Measurements from ENCODE around the gene POMT2.

Gene POMT2

DNA sequence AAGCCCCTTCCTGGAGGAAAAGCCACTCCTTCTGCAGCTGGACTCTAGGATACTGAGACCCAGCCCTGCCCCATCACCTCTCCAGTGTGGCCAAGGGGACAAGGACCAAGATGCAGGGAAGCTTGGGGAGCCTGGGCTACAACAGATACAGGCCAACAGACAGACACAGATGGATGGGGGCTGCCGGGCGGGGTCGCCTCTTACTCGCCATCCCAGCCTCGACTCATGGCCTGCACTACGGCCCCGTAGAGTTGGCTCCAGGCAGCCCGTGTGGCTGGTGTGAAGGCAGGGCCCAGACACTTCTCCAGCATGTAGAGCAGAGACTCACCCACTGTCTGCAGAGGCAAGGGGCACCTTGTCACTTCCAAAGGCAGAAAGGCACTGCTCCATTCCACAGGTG is 54.3 kb downstream of the POMT2 start:
- no peak for DNase-seq (ENCODE audit: low read depth in 2 of 2)

DNA sequence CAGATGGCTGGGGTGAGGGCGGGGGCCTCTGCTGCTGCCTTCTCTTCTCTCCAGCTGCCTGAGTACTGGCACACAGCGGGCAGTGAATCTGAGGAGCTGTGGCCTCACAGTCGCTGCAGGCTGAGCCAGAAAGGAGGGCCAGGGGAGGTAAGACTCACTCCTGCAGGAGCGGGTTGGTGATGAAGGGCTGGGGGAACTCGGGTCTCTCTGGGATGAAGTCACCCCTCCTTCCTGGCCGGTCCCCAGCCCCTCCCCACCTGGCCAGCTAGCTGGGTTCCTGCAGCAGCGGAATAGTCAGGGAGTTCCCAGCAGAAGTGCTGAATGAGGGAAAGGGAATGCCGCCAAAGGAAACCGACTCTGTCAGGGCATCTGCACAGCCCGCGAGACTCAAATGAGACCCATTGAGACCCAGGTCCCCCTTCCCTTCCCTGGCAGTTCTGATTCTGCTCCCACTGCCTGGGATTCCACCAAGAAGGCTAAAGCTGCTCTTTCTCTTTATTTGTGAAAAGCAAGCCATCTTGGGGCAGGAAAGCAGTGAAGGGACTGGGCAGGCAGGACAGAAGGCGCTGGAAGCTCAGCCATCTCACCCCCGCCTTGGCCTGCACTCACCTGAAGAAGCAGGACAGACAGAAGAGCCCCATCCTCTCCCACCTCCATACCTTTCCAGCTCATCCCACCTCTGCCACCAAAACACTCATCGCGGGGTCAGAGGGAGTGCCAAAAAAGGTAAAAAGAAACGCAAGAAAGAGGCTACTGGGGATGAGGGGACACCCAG is 54.9 kb downstream of the POMT2 start:
- no peak for DNase-seq (ENCODE audit: low read depth in 2 of 2)

DNA sequence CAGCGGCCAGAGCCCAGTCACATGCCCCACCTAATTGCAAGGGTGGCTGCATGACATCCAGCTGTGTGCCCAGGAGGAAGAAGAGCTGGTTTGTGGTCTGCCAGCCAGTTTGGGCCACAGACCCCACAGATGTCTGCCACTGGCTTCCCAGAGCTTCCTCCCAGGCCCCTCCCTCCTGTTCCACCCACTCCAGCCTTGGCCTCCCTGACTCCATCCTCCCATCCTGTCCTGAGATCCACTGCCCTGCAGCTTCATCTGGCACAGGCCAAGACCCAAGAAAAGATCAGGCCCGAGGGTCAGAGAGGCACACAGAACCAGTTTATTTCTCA is 55.5 kb downstream of the POMT2 start:
- no peak for DNase-seq (ENCODE audit: low read depth in 2 of 2)

DNA sequence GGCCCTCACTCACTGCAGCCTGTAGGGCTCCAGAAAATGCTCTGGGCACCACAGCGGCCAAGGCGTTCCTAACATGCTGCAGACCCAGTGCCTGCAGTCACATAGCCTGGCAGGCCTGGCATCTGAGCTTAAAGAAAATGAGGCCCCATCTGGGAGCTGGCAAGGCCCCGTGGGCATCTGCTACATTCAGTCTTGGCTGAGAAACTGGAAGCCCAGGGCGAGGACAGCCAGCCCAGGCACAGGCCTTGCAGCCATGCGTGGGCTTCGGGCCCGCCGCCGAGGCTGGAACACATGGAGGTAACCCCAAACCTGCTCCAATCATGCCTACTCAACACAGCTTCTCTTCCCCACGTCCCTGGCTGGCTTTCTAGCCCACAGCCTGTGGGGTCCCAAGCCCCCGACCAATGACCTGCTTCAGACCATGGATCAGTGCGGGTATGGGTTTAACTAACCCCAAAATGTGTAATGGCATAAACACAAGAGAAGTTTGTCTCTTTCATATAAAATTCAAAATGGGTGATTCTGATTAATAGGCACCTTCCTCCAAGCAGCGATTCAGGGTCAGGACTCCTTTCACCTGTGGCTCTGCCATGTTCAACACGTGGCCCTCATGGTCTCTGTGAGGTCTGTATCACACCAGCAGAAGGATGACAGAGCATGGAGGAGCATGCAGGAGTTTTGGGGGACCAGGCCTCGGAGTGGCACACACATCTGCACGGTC is 56.1 kb downstream of the POMT2 start:
- no peak for DNase-seq (ENCODE audit: low read depth in 2 of 2)

DNA sequence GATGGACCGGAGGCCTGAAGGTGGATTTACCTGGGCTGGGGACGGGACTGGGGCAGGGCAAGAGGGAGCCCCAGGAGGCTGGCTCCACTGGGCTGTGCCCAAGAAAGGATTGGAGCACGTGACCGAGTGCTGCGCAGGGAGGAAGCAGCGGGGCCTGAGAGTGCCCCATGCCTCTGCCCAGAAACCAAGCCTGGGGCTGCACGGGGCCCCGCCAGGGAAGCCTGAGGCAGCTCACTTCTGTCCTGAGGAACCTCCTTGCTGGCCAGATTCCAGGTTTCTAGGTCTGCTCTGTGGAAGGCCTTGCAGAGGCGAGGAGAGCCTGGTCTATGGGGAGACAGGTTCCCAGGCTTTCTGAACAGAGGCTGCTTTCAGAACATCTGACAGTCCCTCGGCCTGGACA is 60.1 kb downstream of the POMT2 start:
- no peak for DNase-seq (ENCODE audit: low read depth in 2 of 2)

DNA sequence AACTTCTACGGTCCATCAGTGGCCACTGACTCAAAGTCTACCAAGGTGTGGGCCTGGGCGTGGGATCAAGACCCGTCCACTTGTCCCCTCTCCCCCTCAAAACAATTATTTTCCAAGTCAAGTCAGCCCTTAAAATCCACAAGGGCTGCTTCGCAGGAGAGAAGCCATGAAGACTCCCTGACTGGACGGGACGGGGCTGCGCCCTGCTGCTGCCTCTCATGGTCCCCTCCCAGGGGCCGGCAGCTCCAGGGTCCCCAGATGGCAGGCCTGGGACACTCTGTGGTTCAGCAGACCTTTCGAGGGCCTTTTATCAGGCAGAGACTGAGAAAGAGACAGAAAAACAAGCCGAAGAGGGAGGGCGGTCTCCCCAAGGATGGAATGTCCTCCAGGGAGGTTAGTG is 60.5 kb downstream of the POMT2 start:
- DNase-seq (ENCODE audit: low read depth in 2 of 2), result no peak

DNA sequence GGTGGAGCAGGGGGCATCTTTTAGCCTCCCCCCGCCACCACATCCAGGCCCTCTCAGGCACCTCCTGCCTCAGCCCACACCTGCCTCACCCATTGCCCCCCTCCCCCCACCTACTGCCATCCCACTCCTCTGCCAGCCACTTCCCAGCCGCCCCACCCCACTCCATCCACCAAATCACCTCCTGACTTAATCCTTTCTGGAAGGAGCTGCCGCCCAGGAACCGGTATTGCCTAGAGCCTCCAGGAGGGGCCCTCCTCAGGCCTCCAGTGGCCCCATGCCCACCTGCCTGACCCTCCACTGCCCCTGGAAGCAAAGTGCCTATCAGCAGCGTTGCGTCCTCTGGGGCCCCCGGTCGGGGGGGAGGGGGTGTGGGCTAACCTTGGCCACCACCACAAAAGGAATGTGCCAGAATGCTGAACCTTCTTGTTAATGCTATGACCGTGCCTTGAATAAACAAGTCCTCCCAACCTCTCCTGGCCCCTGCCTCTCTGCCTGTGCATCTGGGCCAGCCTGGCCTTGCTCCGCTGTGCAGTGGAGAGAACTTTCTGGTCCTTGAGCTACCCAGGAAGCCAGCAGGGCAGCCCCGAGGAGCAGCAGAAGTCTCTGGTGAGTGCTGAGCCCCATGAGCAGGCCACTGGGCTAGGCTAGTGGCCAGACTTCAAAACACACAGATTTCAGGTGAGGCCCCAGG is 61.5 kb downstream of the POMT2 start:
- DNase-seq (ENCODE audit: low read depth in 2 of 2), result no peak

DNA sequence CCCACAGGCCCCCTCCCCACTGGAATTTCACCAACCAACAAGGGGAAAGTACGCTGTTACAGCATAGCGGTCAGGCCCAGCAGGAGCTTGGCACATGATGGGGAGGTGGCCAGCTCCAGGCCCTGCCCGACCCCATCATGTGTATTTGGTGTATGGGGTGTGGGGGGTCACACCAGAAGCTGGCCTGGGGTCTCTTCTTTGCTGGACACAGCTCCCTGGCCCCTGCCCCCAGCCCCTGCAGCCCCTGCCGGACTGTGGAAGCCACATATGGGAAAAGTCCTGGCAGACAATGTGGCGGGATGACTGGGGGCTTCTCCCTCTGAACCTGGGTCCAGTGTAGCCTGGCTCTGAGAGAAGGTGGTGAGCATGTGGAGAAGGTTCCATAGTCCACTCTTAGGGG is 62.1 kb downstream of the POMT2 start:
- no peak for DNase-seq (ENCODE audit: low read depth in 2 of 2)

DNA sequence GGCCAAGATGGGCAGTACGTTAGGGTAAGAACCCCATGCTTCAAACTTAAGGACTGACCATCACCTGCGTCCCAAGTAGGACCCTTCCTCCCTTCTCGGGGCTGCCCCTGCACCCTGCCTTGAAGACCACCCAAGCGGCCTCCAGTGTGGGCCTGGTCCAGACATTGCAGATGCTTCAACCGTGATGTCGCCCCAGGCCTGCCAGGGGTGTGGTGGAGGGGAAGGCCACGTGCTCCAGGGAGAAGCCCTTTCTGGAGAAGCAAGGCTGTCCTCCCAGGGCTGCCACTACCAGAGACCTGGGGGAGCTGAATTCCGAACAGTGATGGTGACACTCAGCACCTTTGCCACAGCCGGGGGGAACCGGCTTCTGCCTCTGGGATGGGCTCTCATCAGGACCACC is 63.0 kb downstream of the POMT2 start:
- no peak for DNase-seq (ENCODE audit: low read depth in 2 of 2)

DNA sequence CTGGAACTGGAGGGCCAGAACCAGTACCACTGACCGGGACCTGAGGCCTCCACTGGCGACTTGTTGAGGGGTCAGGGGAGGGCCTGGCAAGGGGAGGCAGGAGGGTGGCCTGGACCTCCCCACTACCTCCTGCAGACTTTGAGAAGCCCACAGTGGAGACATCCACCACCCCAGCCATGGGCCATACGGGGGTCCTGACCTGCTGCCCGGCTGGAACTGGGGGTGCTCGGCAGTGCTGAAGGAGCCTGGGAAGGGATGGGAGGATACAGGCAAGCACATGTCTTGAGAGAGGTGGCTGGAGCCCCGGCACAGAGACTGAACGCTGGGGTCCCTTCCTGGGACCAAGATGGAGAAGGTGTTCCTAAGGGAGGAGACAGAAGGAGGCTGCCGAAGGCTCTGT is 64.0 kb downstream of the POMT2 start:
- DNase-seq (ENCODE audit: low read depth in 2 of 2), result no peak

DNA sequence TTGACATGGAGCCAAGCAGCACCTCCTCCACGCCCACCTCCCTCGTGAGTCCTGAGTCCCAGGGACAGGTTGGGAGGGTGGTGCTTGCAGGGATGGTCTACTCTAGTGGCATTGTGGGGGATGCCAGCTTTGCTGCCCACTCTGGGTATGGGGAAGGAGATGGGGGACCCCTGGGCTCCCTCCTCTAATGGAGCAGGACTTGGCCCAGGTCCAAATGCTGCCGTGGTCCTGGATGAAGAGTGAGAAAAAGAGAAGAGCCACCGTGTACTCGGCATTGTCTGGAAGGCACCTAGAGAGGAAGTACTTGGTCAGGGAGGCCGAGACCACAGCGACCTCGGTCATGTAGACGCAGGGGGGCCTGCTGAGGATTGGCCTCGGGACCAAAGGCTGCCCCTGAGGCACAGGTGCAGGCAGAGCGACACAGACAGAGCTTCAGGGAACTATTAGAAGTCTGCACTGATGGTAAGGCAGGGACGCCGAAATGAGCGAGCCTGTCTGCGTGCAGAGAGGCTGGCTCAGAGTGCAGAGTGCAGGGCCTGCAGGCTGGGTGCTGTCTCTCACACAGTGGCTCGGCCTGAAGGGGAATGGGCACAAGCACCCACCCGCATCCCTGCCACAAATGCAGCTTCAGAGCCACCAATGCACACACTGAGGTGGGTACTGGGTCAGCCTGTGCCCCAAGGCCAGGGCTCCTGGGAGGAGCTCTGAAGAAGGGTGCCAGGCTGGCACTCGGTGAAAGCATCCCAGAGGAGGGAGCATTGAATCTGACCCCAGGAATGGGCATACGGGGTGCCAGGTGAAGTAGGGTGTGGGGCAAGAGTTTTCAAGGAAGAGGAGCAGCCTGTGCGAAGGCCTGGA is 67.1 kb downstream of the POMT2 start:
- no peak for DNase-seq (ENCODE audit: low read depth in 2 of 2)

DNA sequence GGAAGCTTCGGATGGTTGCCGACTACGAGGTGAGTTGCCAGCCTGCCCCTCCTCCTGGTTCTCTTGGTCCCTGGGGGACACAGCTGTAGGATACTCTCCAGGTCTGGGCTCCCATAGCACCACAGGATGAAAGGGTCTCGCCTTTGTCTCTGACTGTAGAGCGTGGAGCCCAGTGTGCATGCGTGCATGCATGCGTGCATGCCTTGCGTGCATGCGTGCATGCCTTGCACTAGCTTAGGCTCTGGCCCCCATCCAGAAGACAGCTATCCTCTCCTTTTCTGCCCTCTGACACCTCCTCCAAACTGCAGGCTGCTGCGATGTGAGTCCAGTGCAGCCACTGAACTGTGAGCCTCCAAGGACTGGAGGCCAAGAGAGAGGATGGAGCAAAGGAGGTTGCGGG is 68.8 kb downstream of the POMT2 start:
- DNase-seq (ENCODE audit: low read depth in 2 of 2), result no peak

DNA sequence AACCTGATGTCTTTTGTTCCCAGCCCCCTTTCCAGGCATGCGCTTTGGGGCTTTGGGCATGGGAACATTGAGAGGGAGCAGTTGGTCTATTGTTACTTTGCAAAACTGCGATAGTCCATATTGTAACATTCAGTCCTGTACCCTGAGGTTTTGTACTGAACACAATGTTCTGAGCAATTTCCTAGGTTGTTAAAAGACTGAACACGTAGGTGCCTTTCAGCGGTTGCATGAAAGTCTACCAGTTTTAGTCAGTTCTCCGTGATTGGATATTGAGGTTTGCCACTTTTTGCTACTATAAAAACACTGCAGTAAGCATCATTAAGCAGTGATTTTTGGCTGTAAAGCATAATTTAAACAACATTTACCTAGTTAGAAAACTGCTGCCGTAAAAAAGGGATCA is 69.8 kb downstream of the POMT2 start:
- no peak for DNase-seq (ENCODE audit: low read depth in 2 of 2)

DNA sequence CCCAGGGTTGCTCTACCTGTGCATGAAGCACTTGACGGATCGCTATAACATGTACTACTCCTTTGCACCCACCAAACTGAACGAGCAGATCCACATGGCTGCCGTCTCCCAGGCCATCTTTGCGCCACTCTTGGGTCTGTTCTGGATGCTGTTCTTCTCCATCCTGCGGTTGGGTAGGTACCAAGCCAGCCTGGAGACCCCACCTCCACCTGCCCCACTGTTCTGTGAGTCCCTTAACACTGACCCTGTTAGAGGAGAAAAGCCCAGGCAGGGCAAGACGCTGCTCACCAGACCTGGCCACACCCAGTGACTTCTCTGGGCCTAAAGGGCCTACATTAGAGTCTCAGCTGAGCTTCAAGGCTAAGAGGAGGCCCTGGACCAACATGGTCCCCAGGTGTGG is 71.4 kb downstream of the POMT2 start:
- DNase-seq (ENCODE audit: low read depth in 2 of 2), result no peak

DNA sequence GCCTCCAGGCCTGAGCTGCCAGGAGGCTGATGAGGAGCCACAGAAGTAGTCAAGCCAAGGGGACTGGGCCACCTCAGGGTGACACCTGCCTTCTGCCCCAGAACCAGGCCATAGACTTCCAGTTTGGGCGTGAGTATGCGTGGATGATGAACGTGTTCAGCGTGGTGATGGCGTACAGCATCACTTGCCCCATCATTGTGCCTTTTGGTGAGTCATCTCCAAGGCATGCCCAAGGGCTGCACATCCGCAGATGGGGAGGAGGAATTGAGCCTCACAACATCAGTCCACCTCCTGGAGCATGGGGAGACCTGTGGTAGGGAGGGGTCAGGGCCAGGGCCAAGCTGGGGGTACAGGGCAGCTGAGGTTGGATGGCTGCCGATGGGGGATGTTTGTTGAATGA is 72.0 kb downstream of the POMT2 start:
- DNase-seq (ENCODE audit: low read depth in 2 of 2), result no peak

DNA sequence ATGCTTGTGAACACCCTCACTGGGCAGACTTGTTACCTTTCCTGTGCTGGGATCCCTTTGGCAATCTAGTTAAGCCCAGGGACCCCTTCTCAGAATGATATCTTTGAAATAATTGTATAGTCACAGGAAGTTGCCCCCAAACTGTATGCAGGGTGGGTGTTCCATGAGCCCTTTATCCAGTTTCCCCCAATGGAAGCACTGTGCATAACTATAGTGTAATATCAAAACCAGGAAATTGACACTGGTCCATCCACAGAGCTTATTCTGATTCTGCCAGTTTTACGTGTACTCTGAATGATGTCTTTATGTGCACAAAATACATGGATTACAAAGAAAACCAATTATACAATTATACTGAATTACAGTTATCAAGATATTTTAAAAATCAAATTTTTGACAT is 73.9 kb downstream of the POMT2 start:
- DNase-seq (ENCODE audit: low read depth in 2 of 2), result no peak

DNA sequence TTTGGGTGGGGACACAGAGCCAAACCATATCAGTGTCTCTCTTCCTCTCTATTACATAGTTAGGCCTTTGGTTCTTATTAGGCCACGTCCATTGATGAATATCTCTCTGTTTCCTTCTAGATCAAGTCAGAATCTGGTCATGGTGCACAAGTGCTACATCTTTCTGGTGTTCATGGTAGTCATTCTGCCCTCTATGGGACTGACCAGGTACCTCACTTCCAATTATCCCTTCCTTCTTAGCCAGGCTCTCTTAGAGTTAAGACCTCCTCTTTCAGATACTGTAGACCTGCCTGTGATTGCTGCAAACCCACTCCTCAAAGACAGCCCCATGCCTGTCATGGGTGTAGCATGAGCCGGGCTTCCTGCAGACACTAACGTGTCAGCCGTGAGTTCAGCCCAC is 74.9 kb downstream of the POMT2 start:
- DNase-seq (ENCODE audit: low read depth in 2 of 2), result no peak

DNA sequence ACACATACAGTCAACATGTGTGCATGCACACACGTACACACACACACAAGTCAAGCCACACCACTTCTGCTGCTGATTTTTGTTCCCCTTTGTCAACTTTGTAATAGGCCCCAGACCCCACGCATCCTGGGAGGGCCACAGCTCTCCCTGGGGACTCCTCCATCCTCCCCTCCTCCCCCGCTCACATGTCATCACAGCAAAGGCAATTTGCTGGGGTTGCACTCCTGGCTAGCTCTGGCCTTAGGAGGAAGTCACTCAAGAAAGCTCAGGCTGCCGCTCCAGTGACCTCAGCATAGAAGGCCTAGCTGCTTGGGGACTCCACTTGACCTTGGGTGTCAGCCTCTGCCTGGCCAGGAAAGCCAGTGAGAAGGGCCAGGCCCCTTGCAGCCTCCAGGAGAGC is 76.8 kb downstream of the POMT2 start:
- no peak for DNase-seq (ENCODE audit: low read depth in 2 of 2)

DNA sequence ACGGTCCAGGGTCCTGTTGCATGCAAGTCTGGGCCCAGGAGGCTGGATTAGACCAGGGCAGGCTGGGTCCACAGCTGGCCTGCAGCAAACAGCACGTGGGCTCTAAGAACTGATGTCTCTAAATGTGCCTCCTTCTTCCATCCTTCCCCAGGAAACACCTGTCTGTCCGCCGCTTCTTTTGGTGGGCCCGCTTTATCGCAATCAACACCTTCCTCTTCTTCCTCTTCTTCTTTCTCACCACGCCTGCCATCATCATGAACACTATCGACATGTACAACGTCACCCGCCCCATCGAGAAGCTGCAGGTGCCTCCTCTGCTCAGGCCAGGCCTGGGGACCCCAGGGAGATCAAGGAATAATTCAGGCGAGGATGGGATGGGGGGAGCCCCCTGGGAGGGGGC is 77.9 kb downstream of the POMT2 start:
- no peak for DNase-seq (ENCODE audit: low read depth in 2 of 2)

DNA sequence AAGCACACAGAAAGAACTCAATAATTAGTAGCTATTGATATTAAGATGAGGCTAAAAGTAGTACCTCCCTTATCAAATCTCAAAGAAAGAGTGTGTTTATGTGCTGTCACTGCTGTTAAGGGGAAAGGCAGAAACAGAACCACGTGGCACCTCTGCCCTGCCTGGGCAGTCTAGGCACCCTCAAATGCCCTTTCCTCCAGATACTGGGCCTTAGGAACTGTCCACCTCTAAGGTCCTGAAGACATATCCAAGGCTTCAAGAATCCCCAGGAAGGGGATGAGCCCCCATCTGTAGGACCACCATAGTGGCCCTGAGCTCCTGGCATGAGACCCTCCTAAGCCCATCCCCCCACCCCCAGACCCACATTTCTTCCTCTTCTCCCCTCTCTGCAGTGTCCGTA is 78.7 kb downstream of the POMT2 start:
- DNase-seq (ENCODE audit: low read depth in 2 of 2), result no peak

DNA sequence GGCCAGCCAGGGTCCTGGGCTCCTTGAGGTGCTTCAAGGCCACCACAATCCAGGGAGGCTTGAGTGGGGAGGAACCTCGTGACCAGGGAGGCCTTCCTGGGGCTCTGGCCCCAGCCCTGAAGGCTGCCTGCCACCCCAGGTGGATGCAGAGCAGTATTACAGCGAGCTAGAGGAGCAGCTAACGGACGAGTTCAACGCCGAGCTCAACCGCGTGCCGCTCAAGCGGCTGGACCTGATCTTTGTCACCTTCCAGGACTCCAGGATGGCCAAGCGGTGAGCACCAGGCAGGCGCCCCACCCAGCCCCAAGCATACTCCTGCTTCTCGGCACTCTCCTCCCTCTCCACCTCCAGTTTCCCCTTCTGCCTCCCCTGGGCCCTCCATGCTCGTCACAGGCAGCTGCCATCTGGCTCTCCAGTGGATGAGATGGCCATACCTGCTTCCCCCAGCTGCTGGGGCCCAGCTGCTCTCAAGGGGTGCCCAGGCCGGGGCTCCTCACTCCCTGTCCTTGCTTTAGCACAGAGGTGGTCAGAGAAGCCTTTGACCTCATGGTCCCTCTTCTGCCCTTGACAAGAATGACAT is 80.3 kb downstream of the POMT2 start:
- DNase-seq (ENCODE audit: low read depth in 2 of 2), result no peak

DNA sequence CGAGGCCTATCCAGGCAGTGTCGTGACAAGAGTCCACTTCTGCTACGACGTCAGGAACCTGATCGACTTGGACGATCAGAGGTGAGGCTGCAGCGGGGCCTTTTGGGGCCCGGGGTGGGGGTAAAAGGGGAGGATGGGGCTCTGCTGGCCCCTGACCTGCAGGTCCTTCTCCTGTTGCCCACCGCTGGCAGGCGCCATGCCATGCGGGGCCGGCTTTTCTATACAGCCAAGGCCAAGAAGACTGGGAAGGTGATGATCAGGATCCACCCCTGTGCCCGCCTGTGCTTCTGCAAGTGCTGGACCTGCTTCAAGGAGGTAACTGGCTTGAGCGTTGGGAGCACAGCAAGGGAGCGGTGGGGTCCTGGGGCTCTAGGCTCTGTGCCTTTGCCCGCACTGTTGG is 81.3 kb downstream of the POMT2 start:
- no peak for DNase-seq (ENCODE audit: low read depth in 2 of 2)
